ENCODE data around the gene COX20.

DNA sequence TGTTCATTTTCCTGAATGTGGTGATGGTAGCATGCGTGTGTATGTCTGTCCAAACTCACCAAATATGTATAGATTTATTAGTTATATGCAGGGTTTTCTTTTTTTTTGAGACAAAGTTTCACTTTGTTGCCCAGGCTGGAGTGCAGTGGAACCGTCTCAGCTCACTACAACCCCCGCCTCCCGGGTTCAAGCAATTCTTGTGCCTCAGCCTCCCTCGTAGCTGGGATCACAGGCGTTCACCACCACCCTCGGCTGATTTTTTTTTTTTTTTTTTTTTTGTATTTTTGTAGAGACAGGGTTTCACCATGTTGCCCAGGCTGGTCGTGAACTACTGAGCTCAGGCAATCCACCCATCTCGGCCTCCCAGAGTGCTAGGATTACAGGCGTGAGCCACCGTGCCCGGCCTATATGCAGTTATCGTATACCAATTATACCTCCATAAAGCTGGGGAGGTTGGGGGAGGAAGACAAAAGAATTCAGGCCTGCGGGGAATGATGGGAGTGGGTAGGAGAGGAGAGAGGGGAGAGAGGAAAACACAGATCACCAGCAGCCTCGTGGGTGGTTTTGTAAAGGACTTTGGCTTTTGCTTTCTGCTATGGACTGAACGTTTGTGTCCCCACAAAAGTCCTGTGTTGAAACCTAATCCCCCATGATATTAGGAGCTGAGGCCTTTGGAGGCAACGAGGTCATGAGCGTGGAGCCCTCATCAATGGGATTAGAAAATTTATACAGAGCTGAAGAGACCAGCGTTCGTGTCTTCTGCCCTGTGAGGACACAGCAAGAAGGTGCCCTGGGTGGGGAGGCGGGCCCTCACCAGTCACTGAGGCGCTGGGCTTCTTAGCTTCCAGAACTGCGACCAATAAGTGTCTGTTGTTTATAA, 33.3 kb downstream of the COX20 start:
- no peak for TF ChIP-seq EP300 (IDR thresholded peaks at IDR 0.05; ENCODE audit: borderline replicate concordance in 1 of 2, control insufficient read depth in 1 of 2, low read depth in 2 of 2, low read length in 2 of 2)
- TF ChIP-seq, protein P1, sequence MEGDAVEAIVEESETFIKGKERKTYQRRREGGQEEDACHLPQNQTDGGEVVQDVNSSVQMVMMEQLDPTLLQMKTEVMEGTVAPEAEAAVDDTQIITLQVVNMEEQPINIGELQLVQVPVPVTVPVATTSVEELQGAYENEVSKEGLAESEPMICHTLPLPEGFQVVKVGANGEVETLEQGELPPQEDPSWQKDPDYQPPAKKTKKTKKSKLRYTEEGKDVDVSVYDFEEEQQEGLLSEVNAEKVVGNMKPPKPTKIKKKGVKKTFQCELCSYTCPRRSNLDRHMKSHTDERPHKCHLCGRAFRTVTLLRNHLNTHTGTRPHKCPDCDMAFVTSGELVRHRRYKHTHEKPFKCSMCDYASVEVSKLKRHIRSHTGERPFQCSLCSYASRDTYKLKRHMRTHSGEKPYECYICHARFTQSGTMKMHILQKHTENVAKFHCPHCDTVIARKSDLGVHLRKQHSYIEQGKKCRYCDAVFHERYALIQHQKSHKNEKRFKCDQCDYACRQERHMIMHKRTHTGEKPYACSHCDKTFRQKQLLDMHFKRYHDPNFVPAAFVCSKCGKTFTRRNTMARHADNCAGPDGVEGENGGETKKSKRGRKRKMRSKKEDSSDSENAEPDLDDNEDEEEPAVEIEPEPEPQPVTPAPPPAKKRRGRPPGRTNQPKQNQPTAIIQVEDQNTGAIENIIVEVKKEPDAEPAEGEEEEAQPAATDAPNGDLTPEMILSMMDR (IDR thresholded peaks at IDR 0.05 in 2 of 3, conservative IDR thresholded peaks at IDR 0.05 in 1 of 3; ENCODE audit: control insufficient read depth in 2 of 3, extremely low read depth in 1 of 3, insufficient read depth in 1 of 3, low read depth in 3 of 3, low read length in 3 of 3), result no peak
- no peak for TF ChIP-seq NBN (IDR thresholded peaks at IDR 0.05)
- TF ChIP-seq SMARCA5 (IDR thresholded peaks at IDR 0.05), result no peak
- TF ChIP-seq, protein P2, sequence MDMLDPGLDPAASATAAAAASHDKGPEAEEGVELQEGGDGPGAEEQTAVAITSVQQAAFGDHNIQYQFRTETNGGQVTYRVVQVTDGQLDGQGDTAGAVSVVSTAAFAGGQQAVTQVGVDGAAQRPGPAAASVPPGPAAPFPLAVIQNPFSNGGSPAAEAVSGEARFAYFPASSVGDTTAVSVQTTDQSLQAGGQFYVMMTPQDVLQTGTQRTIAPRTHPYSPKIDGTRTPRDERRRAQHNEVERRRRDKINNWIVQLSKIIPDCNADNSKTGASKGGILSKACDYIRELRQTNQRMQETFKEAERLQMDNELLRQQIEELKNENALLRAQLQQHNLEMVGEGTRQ (IDR thresholded peaks at IDR 0.05; ENCODE audit: borderline replicate concordance, low read depth, low read length), result no peak
